Measurements from ENCODE around the gene TNKS1BP1.

- no peak for TF ChIP-seq MYC (IDR thresholded peaks at IDR 0.05; ENCODE audit: borderline replicate concordance, low read length)
- TF ChIP-seq JUNB (IDR thresholded peaks at IDR 0.05): no peak
- TF ChIP-seq REST (IDR thresholded peaks at IDR 0.05): no peak
- TF ChIP-seq CTCF (IDR thresholded peaks at IDR 0.05): no peak
- TF ChIP-seq MAFK (IDR thresholded peaks at IDR 0.05; ENCODE audit: partially characterized antibody): no peak
- TF ChIP-seq RAD21 (conservative IDR thresholded peaks at IDR 0.05 in 1 of 2, IDR thresholded peaks at IDR 0.05 in 1 of 2): no peak
- TF ChIP-seq FOSL2 (IDR thresholded peaks at IDR 0.05): no peak
- TF ChIP-seq FOSL2 (CRISPR knock-in tag; IDR thresholded peaks at IDR 0.05): no peak
- TF ChIP-seq HOXA7 (CRISPR knock-in tag; IDR thresholded peaks at IDR 0.05): no peak
- no peak for TF ChIP-seq POLR2AphosphoS2 (conservative IDR thresholded peaks at IDR 0.05; ENCODE audit: low read length)
- TF ChIP-seq USF2 (IDR thresholded peaks at IDR 0.05): no peak
- TF ChIP-seq JUN (IDR thresholded peaks at IDR 0.05): no peak
- no peak for TF ChIP-seq RNF2 (IDR thresholded peaks at IDR 0.05; ENCODE audit: borderline replicate concordance, low read depth)
Observed at GRCh38 chr11:57255618-57256017, 69.1 kb downstream of the TNKS1BP1 start.

All from A549 (cell line).